GM12891 (cell line): ENCODE measurements around the gene FFAR1.

ENCODE experiments used
- POLR2AphosphoS5 ChIP-seq: IDR thresholded peaks from 2 replicates; pipeline ENCODE4 v1.6.1; 2011; ENCODE audit warnings: low read depth, low read length, control low read depth
- TAF1 ChIP-seq: IDR thresholded peaks from 2 replicates; pipeline ENCODE4 v1.6.1; 2011; ENCODE audit warnings: low read depth, low read length, control low read depth

DNA sequence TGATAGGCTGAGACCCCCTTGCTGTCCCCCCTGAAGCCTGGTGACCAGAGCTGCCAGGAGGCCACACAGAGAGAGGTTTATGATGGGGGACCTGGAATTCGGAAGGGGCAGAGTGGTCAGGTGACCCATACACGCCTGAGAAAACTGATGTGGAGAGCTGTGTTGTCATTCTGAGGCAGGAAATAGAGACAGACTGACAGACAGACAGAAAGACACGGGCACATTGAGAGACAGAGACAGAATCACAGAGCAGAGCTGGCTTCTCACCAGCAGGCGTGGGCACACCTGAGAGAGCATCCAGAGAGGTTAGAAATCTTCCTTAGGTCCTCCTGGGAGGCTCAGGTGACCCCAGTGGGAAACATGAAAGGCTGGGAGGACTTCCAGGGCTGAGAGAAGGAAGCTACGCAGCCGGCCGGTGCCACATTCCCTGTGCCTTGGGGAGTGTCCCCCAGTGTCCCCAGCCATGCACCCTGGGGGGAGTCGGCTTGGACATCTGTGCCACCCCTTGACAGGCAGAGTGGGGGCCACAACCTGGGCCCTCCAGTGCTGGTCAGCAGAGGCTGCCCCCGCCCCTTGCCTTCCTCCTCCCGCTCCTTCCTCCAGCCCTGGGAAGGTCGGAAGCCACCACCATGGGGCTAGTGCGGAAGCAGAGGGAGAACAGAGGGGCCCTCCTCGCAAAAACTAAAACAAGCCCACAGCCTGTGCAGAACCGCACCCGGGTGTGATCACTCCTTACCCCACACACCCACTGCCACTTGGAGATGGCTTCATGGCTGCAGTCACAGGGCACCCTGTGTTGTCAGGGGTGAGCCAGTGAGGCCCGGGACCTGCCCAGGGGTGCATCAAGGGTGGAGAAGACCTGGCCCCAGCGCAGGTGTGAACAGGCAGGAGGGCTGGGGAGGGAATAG is 2.2 kb downstream of the FFAR1 start:
- TF ChIP-seq POLR2AphosphoS5 (no peak; the same call in 1 of the 2 replicates), TAF1 (no peak)
